HEK293T (cell line): ENCODE data around the gene MAPK1.
"Not testable (repeated sequence)": the region's sequence is repeated elsewhere in the genome, so short reads cannot be mapped to it uniquely, and the experiment has no call there.

Source experiments
- CTCF ChIA-PET: fragments of 350-600 bp; formaldehyde crosslinking; extraction: SDS; loops from one replicate; lab custom pipeline; 2021; ENCODE audit warnings: antibody characterized with exemption, inconsistent platforms; lab: Yijun Ruan, JAX
- POLR2A ChIA-PET: fragments of 350-600 bp; formaldehyde crosslinking; extraction: SDS; loops from one replicate; lab custom pipeline; 2020; ENCODE audit warnings: antibody characterized with exemption, inconsistent platforms; lab: Yijun Ruan, JAX
- DNase-seq: peaks from one replicate; pipeline ENCODE4 v3.0.0; 2012; ENCODE audit warnings: mixed read lengths; ENCODE audit errors: extremely low spot score
- ARNT ChIP-seq: fragments of 450-650 bp; IDR thresholded peaks from 2 replicates; pipeline ENCODE4 v1.6.1; 2017; ENCODE audit warnings: mild to moderate bottlenecking
- BHLHE40 ChIP-seq: fragments of 450-650 bp; IDR thresholded peaks from 2 replicates; pipeline ENCODE4 v1.6.1; 2016; ENCODE audit warnings: mild to moderate bottlenecking, moderate library complexity, borderline replicate concordance
- CTBP1 ChIP-seq: fragments of 450-650 bp; IDR thresholded peaks from 2 replicates; pipeline ENCODE4 v1.6.1; 2016; ENCODE audit warnings: borderline replicate concordance
- ELF4 ChIP-seq: fragments of 450-650 bp; IDR thresholded peaks from 2 replicates; pipeline ENCODE4 v1.6.1; 2017; ENCODE audit warnings: antibody characterized with exemption
- FOXA1 ChIP-seq: fragments of 450-650 bp; IDR thresholded peaks from 2 replicates; pipeline ENCODE4 v1.6.1; 2016; ENCODE audit warnings: mild to moderate bottlenecking
- FOXK2 ChIP-seq: fragments of 450-650 bp; IDR thresholded peaks from 2 replicates; pipeline ENCODE4 v1.6.1; 2016; ENCODE audit warnings: mild to moderate bottlenecking
- FOXM1 ChIP-seq: fragments of 450-650 bp; IDR thresholded peaks from 2 replicates; pipeline ENCODE4 v1.6.1; 2017; ENCODE audit warnings: mild to moderate bottlenecking, borderline replicate concordance
- HDGF ChIP-seq: fragments of 450-650 bp; IDR thresholded peaks from 2 replicates; pipeline ENCODE4 v1.6.1; 2017; ENCODE audit warnings: antibody characterized with exemption, borderline replicate concordance
- L3MBTL2 ChIP-seq: fragments of 450-650 bp; conservative IDR thresholded peaks from 2 replicates; pipeline ENCODE4 v1.6.1; 2016; ENCODE audit warnings: mild to moderate bottlenecking
- LEF1 ChIP-seq: fragments of 450-650 bp; IDR thresholded peaks from 2 replicates; pipeline ENCODE4 v1.6.1; 2017; ENCODE audit warnings: mild to moderate bottlenecking, borderline replicate concordance
- NFRKB ChIP-seq: fragments of 450-650 bp; IDR thresholded peaks from 2 replicates; pipeline ENCODE4 v1.6.1; 2016; ENCODE audit warnings: mild to moderate bottlenecking, moderate library complexity
- PKNOX1 ChIP-seq: fragments of 450-650 bp; IDR thresholded peaks from 2 replicates; pipeline ENCODE4 v1.6.1; 2016
- SP1 ChIP-seq: fragments of 450-650 bp; IDR thresholded peaks from 2 replicates; pipeline ENCODE4 v1.6.1; 2017
- SUZ12 ChIP-seq: fragments of 450-650 bp; IDR thresholded peaks from 2 replicates; pipeline ENCODE4 v1.6.1; 2016; ENCODE audit warnings: mild to moderate bottlenecking
- TARDBP ChIP-seq: fragments of 450-650 bp; IDR thresholded peaks from 2 replicates; pipeline ENCODE4 v1.6.1; 2016
- ZNF384 ChIP-seq: fragments of 450-650 bp; IDR thresholded peaks from 2 replicates; pipeline ENCODE4 v1.6.1; 2016

MAPK1 gene

DNA sequence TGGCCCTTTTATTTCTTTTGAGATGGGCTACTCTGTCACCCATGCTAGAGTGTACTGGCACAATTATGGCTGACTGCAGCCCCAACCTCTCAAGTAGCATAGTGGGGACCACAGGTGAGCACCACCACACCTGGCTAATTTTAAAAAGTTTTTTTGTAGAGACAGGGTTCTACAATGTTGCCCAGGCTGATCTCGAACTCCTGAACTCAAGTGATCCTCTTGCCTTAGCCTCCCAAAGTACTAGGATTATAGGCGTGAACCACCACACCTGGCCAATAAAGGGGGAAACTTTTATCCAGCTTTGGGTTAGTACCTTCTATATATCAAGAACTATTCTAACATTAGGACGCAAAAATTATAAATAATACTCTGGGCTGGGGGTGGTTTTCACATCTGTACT is 52.1 kb downstream of the MAPK1 start:
- ChIA-PET CTCF (no interaction called here), POLR2A (no interaction called here)
- DNase-seq: no peak
- no peak for TF ChIP-seq BHLHE40
- no peak for TF ChIP-seq FOXM1
- no peak for TF ChIP-seq ZNF384
- no peak for TF ChIP-seq ELF4
- TF ChIP-seq CTBP1: no peak
- TF ChIP-seq SP1: no peak
- TF ChIP-seq FOXK2: no peak
- no peak for TF ChIP-seq L3MBTL2
- TF ChIP-seq HDGF: no peak
- no peak for TF ChIP-seq FOXA1
- TF ChIP-seq LEF1: no peak
- TF ChIP-seq SUZ12: no peak
- TF ChIP-seq TARDBP: no peak
- no peak for TF ChIP-seq ARNT
- no peak for TF ChIP-seq PKNOX1

DNA sequence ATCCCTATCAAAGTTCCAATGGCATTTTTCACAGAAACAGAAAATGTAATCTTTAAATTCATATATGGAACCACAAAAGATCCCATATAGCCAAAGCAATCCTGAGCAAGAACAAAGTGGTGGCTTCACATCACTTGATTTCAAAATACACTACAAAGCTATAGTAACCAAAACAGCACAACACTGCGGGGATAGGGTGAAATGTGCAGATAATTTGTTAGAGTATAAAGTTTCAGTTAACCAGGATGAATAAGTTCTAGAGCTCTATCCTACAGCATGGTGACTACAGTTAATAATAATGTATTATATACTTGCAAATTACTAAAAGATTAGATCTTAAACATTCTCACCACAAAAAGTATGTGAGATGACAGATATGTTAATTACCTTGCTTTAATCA is 55.5 kb downstream of the MAPK1 start:
- POLR2A ChIA-PET: no interaction called here
- DNase-seq: no peak
- no peak for TF ChIP-seq ARNT
- CTCF ChIA-PET: no interaction called here

- POLR2A ChIA-PET: no interaction called here
- no peak for DNase-seq
- CTCF ChIA-PET: no interaction called here
- TF ChIP-seq ZNF384 (no peak), TARDBP (no peak), NFRKB (no peak), ARNT (no peak), HDGF (no peak), ELF4 (no peak), CTBP1 (no peak), SUZ12 (no peak)
Observed at GRCh38 chr22:21807544-21808529, 59.6 kb downstream of the MAPK1 start.

GRCh38 chr22:21805325-21805724 is 62.1 kb downstream of the MAPK1 start:
- DNase-seq, CTCF ChIA-PET, POLR2A ChIA-PET: not testable (repeated sequence)

DNA sequence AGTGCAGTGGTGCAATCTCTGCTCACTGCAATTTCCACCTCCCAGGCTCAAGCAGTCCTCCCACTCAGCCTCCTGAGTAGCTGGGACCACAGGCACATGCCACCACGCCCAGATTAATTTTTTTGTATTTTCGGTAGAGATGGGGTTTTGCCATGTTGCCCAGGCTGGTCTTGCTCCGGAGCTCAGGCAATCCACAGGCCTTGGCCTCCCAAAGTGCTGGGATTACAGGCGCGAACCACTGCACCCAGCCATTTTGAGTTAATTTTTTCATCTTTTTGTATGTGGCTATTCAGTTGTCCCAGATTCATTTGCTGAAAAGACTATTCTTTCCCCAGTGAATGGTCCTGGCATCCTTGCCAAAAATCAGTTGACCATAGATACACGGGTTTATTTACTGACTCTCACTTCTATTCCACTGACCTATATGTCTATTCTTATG is 63.6 kb downstream of the MAPK1 start:
- DNase-seq: no peak
- ChIA-PET CTCF (no interaction called here), POLR2A (no interaction called here)
- TF ChIP-seq LEF1 (no peak), PKNOX1 (no peak), FOXK2 (no peak), ARNT (no peak), FOXA1 (no peak), CTBP1 (no peak), TARDBP (no peak), HDGF (no peak), ELF4 (no peak), SP1 (no peak), BHLHE40 (no peak), ZNF384 (no peak)

GRCh38 chr22:21802673-21803072 is 64.8 kb downstream of the MAPK1 start:
- TF ChIP-seq HDGF: no peak
- no peak for TF ChIP-seq ELF4
- TF ChIP-seq CTBP1: no peak
- TF ChIP-seq ARNT: no peak
- no peak for TF ChIP-seq BHLHE40
- TF ChIP-seq SP1: no peak
- no peak for TF ChIP-seq L3MBTL2
- no peak for TF ChIP-seq SUZ12
- no peak for TF ChIP-seq PKNOX1
- TF ChIP-seq NFRKB: no peak
- TF ChIP-seq FOXM1: no peak
- TF ChIP-seq FOXA1: no peak
- no peak for TF ChIP-seq ZNF384
- no peak for TF ChIP-seq LEF1
- ChIA-PET CTCF (no interaction called here), POLR2A (no interaction called here)
- DNase-seq: no peak
